IPS DF 19.7 (cell line): ENCODE results near the gene TRABD.

ENCODE experiments used
- DNase-seq: peaks from one replicate; pipeline ENCODE4 v3.0.0-alpha.2; 2013; ENCODE audit warnings: low read depth, low spot score

TRABD gene

DNA sequence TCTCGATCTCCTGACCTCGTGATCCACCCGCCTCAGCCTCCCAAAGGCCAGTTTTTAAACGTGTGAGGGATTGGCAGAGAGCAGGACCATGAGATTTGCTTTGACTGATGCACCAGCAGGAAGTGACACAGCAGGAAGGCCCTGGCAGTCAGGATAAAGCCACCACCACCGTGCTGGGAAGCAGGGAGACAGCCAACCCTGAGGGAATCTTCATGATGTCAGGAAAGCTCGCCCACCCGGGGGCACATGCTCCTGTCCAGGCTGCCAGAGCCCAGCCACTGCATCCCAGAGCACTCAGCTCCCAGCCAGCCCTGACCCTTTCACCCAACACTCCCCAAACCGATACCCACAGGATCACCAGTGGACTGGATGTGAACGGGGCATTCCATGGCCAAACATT, 53.0 kb downstream of the TRABD start:
- no peak for DNase-seq

DNA sequence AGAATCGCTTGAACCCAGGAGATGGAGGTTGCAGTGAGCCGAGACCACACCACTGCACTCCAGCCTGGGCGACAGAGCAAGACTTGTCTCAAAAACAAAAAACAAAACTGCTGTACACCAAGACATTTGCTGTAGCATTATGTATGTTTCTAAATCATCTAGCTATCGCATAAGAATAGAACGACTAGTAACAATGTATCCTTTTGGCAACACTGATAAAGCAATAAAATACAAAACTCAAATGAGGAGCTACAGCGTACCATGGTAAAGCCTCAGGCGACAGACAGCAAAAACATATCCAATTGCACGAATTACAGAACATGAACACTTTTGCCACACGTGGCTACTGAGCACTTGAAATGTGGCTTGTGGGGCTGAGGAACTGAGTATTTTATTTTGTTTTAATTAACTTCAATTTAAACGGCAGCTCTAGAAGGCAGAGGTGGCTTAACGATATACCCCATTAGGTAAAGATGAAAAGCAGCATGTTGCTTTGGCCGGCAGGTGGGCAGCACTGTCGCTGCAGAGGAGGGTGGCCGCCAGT, 56.8 kb downstream of the TRABD start:
- DNase-seq = no peak

DNA sequence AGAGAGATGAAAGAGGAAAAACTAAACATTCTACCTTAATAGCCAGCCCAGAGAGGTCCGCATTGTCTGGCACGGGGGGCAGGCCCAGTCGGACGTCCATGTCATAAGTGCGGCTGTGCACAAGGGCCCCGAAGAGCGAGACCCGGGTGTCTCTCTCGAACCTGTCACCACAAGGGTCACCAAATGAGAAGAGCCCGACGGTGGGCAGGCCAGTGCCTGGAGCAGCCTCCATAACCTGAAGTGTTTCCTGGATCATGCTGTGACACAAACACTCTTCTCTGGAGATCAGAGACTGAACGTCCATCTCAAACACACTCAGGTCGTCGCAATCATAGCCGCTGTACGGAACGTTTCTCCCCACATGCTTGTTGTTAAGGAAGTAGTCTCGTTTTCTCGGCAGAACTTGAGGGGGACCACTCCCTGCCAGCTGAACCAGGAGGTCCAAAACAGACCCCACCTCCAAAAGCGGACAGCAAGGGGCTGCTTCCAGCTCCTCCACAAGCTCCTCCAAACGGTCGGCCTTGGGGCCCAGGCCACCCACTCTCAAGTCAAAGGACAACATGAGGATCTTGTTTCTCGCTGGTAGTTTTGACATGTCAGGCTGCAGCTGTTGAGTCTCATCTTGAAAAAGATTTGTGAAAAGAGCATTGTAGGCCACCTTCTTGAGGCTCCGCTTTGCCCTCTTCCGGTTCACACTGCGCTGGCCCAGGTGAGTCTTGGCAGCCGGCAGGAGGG, 58.1 kb downstream of the TRABD start:
- no peak for DNase-seq

DNA sequence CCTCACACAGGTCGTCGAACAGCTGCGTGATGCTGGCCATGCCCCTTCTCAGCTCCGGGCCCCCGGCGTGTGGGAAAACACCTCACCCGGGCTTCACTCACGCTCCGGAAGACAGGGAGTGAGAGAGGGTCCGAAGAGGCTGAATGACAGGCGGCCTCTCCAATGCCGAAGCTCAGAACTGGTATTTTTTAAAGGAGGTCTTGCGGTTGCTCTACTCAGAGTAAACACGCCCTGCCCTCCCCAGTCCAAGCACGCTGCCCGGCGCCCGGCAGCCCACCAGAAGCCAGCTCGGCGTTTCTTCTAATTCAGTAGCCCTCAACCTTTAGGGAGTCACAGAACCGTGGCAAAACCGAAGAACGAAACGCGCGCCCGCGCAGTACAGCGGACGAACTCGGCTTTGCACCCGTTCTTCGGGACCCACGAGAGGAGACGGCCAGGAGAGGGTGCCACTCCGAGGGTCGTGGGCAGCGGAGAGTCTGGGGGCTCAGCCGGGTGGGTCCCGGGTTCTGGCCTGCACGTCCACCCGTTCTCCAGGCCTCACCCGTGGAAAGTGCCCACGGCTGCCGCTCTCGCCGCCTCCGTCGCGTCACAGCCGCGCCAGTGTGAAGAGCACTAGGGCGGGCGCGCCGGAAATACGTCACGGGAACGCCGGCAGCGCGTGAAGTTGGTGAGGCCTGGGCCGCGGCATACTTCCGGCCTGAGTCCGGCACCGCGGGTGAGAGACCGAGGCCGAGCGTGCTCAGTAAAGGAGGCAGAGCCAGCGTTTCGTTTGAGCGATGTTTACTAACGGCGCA, 58.9 kb downstream of the TRABD start, which contains the start of gene TUBGCP6:
TSS of gene TUBGCP6 (minus strand) at position 604 of the 794 bp plus-strand sequence. CDS start at position 40, 564 bp downstream.
- no peak for DNase-seq

DNA sequence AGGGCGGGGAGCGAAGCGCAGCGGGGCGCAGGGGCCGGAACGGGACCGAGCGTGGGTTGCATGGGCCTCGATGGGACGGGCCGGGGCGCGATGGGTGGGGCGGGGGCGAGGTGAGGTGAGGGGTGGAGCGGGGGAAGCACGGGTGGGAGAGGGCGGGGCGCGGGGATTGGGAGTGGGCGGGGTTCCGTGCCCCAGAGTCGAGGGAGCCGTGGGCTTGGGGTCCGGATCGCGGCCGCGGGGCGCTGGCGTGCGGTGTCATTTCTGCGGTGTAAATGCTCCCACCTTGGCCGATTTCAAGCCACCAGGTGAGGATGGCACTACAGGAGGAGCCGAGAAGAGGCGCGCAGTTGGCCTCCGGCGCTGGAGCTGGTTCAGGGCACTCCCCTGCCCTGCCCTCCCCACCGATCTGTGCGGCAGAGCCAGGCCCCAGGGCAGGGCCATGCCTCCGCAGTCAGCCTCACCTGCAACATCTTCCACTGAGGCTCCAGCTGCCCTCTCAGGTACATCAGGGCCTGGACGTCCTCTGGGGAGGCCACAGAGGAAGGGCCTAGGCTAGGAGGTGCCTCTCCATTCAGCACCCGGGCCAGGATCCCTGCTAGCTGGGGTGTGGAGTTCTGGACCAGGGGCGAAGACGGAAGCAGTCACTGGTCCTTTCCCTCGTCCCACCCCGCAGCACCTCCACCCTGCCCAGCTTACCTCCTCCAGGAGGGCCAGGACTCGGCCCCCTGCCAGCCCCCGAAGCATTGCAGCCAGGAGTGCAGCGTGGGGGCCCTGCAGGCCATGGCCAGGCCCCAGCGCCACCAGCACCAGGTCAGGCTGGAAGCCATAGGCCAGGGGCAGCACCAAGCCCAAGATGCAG, 59.7 kb downstream of the TRABD start:
- DNase-seq = no peak

DNA sequence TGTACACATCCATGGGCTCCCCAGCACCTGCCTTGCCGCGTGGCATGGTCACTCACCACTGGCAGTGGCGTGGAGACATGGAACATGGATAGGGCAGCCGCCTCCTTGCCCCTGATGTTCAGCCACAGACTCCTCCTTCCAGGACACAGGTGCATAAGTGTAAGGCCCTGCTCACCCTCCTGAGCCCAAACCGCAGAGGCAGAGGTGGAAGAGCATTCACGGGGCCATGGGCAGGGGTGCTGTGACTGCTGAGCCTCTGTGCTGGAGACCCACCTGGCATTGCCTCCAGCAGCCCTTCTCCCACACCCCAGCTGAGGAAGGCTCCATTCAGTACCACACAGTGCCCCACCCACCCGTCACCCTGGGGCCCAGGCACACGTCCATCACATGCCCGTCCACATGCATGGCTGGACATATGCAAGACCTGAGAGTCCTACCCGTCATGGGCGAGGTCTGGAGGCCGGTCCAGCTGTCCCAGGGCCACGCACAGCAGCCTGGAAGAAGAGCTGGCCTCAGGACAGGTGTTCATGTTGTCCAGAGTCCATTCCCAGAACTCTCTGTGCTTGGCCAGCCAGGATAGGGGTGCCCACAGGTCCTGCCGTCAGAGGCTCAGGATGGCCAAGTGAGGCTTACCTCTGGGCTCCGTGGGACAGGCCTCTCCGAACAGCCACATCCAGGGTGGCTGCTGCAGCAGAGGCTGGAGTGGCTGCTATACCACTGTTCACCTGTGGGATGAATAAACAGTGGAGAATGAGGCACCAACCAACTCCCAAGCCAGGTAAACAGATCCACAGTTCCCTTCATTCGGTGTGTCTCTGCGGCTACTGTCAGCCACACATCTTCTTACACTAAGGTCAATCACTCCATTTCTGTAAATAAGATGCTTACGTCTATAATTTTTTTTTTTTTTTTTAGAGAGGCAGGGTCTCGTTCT, 60.8 kb downstream of the TRABD start:
- DNase-seq = no peak

DNA sequence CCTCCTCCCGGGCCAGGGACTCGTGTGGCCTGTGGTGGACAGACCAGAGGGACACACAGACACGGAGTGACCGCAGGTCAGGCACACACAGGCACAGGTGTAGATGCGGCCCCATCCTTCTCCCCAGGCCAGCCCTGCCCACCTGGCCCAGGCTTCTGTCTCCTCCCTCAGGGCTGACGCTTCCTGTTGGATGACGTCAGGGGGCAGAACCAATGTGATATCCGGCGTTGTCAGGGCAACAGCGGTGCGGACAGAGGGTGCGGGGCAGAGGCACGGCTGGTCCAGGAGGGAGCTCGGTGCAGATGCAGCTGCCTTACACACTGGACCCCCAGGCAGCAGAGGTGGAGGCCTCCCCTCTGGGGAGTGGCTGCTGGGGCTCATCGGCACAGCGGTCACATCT, 62.0 kb downstream of the TRABD start:
- no peak for DNase-seq

DNA sequence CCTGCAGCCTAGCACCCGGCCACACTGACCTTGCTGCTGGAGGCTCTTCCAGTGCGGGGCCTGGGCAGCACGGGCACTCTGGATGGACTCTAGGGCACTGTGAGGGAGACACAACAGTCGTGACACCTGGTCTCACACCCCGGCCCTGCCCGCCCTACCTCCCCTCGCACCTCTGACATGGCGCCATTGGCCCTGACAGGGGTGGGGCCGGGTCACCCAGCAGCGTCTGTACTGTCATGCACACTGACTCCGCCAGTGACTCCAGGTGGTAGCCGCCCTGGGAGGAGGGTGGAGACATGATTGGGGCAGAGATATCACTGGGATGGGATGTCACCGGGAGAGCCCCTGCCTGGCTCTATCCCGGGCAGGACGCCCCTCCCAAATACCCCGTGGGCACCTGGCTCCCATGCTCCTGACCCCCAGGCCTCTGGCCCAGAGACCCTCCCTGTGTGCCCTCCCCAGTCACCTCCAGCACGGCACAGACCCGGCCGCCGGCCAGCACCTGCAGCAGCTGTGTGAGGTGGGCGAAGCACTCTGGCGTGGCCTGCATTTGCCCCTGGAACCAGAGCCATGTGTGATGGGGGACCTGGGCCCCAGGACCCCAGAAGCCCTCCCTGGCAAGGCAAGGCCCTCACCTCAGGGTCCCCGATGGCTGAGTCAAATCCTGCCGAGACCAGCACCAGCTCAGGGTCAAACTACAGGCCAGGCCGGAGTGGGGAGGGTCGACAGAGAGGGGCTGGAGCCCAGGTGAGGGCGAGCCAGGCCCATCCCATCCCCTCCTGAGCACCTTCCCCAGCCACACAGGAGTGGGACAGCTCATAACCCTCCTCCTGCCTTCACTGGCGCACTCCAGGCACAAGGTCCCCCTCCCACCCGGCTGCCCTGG, 62.7 kb downstream of the TRABD start:
- no peak for DNase-seq
